Measurements from ENCODE around the gene ANKDD1B.
"Not testable (repeated sequence)": the region's sequence is repeated elsewhere in the genome, so short reads cannot be mapped to it uniquely, and the experiment has no call there.

The ANKDD1B gene

DNA sequence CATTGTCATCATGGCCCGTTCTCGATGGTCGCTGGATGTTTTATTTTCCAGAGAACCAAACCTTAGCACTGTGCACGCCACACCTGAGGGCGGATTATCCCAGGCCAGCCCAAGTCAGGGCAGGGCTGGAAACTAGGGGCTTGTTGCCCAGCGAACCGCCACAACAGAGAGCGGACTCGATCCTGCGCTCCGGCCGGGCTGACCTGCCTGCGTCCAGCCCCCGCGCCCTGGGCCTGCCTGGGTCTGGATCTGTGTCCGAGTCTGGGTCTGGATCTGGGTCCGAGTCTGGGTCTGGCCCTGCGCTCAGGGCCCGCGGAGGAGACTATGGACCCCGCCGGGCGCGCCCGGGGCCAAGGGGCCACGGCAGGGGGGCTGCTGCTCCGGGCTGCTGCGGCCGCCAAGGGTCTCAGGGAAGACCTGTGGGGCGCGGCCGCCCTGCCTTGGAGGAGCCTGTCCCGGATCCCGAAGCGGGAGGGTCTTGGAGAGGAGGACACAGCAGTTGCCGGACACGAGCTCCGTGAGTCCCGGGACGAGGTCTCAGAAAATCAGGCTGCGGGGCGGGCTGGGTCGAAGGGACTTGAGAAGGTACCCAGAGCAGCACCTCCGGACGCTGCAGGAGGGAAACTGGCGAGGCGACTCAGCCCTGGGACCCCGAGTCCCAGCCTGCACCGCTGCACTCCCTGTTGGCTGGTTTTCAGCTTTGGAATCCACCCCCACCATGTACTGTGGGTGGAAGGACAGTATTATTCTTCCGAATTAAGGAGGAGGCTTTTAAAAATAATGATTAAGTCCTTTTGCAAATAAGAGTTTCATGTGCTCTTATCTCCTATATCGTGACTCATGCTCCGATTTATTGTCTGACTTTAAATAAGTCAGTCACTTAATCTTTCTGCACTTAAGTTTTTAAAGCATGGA, at the start of gene ANKDD1B:
ANKDD1B (plus strand) TSS at position 143 of the 915 bp plus-strand sequence; CDS start at position 325, 182 bp downstream.
- DNase-seq (ENCODE audit: low spot score), result peak; percentile 2

DNA sequence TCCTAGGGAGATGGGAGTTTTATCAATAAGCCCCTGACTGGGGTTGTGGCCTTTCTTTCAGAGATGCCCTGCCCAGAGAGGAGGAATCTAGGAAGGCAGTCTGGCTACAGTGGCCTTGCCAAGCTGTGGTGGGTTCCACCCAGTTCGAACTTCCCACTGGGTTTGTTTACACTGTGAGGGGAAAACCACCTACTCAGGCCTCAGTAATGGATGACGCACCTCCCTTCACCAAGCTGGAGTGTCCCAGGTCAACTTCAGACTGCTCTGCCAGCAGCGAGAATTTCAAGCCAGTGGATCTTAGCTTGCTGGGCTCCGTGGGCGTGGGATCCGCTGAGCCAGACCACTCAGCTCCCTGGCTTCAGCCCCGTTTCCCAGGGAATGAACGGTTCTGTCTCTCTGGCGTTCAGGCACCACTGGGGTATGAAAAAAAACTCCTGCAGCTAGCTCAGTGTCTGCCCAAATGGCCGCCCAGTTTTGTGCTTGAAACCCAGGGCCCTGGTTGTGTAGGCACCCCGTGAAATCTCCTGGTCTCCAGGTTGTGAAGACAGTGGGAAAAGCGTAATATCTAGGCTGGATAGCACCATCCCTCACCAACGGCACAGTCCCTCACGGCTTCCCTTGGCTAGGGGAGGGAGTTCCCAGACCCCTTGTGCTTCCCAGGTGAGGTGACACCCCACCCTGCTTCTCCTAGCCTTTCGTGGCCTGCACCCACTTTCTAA, 45.1 kb upstream of the ANKDD1B start:
- not testable (repeated sequence) for DNase-seq (ENCODE audit: low spot score)

DNA sequence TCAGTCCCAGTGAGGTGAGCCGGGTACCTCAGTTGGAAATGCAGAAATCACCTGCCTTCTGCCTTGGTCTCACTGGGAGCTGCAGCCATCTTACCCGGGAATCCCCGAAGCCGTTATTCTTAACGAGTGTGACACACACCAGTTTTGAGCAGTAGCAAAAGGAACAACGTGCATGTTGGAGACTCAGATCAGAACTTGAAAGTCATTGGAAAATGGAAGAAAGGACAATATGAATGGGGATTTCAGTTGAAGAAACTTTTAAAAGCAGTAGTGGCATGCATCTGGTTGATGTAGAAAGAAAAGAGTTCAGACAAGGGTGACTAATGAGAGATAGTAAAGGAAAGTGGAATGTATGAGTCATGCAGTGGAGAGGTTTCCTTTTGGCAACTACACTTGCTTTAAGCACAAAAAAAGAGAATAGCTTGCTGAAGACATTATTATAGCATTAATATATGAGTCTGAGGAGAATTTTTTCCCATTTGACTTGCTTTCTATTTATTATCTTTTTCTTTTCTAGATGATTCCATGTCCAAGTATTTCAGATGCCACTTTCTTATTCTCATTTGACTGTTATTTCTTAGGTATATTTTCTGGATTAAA, 44.4 kb upstream of the ANKDD1B start:
- DNase-seq (ENCODE audit: low spot score), result no peak

DNA sequence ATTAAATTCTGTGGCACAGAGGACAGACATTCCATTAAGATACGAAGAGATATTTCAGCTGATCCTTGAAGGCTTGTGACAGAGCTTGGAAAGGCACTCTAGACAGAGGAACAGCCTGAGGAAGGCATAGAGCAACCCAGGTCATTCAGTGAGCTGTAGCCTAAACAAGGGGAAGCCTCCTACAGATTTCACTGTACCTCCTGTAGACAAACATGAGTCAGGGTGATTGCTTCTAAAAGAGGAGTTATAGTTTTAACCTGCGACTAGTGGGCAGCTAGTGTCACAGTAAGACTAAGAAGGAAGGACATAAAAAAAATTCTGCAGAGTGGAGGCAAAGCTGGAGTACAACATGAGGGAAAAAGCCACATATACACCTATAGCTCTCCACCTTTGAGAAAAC, 43.5 kb upstream of the ANKDD1B start:
- no peak for DNase-seq (ENCODE audit: low spot score)

DNA sequence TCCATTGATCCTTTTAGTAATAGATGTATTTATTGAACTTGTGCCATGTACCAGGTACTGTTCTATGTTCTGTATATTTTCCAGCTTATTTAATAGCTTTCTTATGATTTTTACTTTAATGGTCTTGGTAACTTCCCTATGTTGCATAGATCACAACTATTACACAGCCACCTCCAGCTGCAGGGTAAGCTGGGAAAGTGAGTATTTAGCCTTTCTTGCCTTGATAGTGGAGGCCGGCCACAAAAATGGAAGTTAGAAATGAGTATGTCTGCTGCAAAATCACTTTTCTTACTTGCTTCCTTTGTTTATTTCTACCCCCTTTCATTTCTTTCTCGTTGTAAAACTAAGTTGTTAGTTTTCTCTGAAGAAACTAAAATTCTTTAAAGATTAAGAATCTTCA, 43.1 kb upstream of the ANKDD1B start:
- no peak for DNase-seq (ENCODE audit: low spot score)

DNA sequence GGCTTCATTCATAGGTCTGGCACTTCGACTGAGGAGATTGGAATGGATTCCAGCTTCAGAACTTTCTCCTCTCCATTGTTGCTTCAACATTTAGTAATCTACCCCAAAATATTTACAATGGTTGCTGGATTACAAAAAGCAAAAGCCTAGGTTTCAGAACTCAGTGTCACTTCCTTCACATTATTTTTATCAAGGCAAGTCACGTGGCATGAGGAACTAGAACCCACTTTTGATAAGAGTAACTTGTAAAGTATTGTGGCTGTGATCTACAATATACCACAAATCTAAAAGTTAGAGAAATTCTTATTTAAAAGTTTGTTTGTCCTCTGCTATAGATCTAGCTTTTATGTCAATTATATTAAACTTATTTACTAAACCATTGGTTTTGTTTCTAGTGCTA, 39.7 kb upstream of the ANKDD1B start:
- DNase-seq (ENCODE audit: low spot score), result no peak

DNA sequence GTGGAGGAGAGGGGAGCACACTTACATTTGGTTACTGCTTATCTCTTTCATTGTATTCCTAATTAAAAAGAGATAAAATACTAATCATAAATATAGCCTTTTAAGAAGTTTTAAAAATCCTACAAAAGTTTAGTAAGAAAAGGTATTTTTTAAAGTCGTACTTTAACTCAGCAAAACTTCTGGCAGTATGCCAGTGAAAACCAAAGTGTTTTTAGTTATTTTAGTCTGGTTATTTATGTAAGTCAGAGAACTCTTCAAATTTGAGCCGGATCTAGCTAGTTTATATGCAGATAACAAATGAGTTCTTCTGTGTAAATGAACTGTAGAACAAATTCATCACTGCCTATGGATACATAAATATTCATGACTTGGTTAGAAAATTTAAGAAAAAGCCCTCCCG, 36.5 kb upstream of the ANKDD1B start:
- DNase-seq (ENCODE audit: low spot score), result no peak

DNA sequence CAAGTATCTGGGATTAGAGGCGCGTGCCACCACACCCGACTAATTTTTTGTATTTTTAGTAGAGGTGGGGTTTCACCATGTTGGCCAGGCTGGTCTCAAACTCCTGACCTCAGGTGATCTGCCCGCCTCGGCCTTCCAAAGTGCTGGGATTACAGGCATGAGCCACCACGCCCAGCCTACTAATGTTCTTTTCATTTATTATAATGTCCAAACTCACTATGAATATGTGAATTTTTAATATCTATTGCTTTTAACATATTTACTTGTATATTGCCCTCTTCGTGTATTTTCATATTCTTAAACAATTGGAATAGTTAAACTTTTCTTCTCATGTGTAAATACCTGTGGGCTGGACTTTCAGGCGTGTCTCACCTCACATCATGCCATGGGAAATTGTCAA, 33.0 kb upstream of the ANKDD1B start:
- not testable (repeated sequence) for DNase-seq (ENCODE audit: low spot score)

DNA sequence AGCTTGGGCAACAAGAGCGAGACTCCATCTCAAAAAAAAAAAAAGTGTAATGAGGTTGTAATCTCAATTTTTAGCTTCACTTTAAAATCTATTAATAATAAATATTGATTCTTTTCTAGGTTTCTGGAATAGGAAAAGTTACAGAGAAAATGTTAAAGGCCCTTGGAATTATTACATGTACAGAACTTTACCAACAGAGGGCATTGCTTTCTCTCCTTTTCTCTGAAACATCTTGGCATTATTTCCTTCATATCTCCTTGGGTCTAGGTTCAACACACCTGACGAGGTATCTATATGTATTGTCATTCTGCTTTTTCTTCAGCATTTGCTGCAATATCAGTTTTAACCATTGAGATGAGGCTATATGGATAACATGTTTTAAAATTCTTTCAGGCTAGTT, 26.6 kb upstream of the ANKDD1B start:
- no peak for DNase-seq (ENCODE audit: low spot score)

DNA sequence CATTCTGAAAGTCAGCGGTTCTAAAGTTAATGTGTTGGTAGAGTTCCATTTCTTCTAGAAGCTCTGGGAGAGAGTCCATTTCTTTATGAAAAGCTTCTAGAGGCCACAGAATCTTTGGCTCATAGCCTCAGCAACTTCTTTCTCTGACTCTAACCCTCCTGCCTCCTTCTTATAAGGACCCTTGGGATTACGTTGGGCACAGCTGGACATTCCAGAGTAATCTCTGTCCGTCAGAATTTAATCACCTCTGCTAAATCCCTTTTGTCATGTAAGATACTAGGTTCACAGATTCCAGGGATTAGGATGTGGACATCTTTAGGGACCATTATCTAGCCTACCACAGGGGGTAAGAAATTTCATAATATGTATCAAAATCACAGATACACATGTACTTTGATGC, 22.6 kb upstream of the ANKDD1B start:
- no peak for DNase-seq (ENCODE audit: low spot score)

DNA sequence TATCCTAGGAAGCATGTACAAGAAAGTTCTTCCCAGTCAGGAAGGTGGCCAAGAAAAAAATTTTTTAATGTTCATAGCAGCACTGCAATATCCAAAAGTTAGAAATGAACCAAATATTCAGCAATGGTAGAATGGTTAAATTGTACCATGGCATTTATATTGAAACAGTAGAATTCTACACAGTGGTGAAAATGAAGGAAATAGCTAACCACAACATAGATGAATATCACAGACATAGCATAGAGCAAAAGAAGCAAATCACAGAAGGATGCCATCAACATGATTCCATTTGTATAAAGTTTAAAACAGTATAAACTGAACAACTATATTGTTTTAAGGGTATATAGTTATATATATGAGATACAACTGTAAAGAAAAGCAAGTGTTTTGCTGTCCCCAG, 10.7 kb upstream of the ANKDD1B start:
- DNase-seq (ENCODE audit: low spot score), result no peak

DNA sequence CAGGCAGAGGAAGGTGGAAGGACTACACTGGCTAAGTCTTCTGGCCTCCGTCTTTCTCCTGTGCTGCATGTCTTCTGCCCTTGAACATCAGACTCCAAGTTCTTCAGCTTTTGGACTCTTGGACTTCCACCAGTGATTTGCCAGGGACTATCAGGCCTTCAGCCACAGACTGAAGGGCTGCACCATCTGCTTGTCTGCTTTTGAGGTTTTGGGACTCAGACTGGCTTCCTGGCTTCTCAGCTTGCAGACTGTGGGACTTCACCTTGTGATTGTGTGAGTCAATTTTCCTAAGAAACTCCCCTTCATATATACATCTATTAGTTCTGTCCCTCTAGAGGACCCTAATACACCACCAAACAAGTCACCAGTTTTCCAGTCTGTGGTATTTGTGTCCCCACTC, 9.7 kb upstream of the ANKDD1B start:
- DNase-seq (ENCODE audit: low spot score), result no peak

DNA sequence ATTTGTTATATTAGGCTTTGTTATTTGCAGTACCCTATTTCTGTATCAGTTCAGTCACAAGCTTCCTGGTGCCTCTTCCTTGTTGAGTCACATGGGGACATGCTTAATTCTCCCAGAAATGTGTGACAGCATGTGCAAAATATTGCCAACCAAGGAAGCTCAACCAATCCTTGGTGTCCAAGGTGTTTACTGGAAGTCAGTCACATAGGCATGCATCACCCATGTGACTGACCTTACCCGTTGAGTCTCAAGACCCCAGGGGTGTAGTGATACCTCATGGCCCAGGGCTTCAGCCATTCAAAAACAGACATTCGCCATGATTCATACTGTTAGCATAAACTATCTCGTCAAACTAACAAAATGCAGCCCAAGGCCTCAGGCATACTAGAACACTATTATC, 9.3 kb upstream of the ANKDD1B start:
- DNase-seq (ENCODE audit: low spot score), result no peak

DNA sequence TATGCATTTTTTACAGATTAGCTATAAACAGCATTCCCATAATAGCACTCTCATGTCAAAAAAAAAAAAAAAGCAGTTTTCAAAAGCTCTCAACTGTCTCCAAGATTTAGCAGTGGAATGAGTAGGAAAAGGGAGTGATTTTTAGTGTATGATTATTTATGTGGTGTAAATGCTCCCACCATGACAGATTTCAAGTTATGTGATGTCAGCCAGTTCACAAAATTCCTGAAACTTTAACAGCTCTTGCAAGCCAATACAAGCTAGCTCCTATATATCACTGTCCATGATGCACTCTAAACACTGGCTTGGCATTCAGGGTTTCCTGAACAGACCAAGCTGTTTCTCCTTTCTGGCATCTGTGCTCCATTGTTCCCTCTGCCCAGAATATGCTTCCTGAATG, 7.9 kb upstream of the ANKDD1B start:
- peak; percentile 2 for DNase-seq (ENCODE audit: low spot score)

DNA sequence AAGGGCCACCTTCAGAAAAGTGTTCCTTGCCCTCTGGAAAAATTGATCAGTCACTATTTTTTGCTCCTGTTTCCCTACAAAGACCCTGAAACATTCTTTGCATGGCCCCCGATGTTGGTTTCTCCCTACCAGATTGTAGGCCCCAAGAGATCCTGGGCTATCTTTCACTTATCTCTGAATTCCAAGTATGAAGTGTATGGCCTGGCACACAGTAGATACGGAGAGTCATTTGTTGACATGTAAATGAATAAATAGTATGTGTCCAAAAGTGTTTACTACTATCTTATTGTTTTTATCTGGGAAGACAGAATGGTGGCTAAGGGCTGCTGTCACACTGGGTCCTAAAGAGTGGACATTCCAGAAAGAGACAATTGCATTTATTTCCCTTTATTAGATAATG, 7.4 kb upstream of the ANKDD1B start:
- DNase-seq (ENCODE audit: low spot score), result no peak

DNA sequence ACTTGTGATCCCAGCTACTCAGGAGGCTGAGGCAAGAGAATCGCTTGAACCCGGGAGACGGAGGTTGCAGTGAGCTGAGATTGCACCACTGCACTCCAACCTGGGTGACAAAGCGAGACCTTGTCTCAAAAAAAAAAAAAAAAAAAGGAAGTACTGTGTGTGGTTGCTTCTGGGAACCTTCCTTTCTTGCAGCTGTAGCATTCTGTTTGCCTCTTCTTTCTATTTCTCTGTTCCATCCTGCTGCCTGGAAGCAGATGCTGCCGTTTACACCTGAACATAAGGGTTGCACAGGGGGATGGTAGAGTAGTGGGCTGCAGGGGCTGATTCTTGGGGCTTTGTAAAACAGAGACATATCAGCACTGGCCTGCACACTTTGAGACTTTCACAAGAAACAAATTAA, 3.9 kb upstream of the ANKDD1B start:
- not testable (repeated sequence) for DNase-seq (ENCODE audit: low spot score)

DNA sequence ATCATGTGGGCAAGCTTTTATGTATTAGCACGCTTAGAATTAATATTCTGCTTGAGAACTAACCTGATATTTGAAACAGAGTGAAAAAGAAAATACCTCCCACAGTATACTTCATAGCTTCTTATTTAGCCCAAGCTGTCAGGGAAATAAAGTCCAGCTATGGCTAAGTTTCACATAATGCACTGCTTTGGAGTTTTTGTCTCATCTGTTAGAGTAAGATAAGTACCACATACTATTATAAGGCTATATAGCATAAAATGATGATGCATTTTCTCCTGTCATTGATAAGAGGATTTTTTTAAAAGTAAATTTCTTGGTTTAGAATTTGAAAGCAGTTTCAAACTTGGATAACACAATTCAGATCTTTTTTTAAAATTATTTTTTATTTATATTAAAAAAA, 2.4 kb upstream of the ANKDD1B start:
- DNase-seq (ENCODE audit: low spot score), result no peak

DNA sequence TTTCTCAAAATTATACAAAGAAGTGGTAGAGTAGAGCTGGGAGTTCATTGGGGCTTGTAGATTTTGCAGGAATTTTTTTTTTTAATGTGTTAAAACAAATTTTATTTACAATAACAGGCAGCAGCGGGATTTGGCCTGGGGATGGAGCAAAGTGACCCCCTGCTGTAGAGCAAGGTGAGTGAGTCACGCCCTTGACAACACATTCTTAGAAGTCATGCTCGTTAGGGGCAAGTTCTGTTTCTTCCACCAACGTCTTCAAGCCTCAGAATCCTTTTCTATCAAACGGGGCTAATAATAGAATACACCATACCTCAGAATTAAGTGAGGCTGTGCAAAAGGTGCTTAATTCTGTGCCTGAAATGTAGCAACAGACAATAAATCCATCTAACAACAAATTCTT, 1.1 kb upstream of the ANKDD1B start:
- DNase-seq (ENCODE audit: low spot score), result no peak

DNA sequence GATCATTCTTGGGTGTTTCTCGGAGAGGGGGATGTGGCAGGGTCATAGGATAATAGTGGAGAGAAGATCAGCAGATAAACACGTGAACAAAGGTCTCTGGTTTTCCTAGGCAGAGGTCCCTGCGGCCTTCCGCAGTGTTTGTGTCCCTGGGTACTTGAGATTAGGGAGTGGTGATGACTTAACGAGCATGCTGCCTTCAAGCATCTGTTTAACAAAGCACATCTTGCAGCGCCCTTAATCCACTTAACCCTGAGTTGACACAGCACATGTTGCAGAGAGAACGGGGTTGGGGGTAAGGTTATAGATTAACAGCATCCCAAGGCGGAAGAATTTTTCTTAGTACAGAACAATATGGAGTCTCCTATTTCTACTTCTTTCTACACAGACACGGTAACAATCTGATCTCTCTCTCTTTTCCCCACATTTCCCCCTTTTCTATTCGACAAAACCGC, 368 bp upstream of the ANKDD1B start:
- DNase-seq (ENCODE audit: low spot score), result not testable (repeated sequence)

DNA sequence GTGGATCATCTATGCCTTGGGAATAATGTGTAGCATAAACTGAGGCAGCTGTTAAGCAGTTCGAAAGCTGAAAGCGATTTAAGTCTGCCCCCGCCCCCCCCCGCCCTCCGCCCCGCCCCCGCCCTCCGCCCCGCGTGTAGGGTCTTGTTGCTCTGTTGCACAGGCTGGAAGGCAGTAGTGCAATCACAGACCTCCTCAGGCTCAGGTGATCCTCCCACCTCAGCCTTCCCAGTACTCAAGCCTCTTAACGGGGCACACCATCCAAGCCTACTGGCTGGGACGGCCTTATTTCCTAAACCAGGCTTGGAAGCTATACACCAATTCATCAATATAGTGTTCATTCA, 945 bp downstream of the ANKDD1B start:
- no peak for DNase-seq (ENCODE audit: low spot score)

DNA sequence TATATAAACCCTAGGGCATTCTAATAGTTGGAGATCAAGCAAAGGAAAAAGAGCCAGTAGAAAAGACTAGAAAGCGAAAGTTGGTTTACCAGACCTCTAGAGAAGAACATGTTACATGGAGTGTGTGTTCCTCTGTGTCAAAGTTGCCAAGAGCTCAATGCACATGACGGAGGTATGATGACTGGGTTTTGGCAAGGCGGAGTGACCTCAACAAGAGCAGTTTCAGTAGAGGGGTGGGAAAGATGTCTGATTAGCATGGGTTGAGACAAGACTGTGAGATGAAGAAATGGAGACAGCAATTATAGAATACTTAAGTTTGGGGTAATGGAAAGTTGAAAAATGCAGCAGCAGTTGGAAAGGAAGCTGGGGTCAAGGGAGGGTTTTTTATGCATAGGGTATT, 1.6 kb downstream of the ANKDD1B start:
- no peak for DNase-seq (ENCODE audit: low spot score)

DNA sequence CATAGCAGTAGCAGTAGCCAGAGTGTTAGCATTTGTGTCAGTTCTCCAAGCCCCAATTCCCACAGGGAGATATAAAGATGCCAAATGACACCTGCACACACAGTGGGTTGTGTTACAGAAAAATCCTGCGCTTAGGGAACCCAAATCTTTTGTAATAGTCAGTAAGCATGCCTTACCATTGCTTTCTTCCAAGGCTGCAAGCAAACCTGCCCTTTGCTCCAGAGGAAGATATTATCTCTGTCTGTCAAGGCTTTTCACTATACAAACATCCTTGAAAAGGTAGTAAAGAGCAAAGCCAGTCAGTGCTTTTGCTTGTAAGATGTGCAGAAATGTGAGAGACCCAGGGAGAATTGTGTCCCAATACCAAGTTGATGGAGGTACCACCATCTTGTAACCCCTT, 2.9 kb downstream of the ANKDD1B start:
- no peak for DNase-seq (ENCODE audit: low spot score)

DNA sequence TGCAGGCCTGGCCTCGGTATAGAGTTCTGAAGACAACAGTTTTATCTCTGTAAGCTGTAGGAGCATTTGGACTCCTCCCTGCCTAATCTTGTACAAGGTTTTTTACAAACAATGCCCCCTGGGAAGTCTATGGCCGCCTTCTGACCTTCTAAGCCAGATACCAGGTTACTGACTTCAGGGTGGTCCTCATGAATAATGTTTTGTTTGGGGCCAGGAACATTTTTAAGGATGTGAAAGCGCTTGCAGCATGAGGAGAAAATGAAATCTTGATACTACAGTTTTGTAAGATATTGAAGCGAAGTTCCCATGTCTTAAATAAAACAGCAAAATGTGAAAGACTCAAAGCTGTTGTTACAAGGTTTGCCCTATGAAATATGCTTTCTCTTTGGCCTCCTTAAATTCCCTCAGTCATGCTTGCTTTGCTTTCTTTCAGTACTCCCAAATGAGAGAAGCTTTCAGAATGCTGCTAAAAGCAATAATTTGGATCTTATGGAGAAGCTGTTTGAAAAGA, 5.2 kb downstream of the ANKDD1B start:
- no peak for DNase-seq (ENCODE audit: low spot score)

Measured in globus pallidus (tissue), 1 donor.